ENCODE data around the gene HIVEP3. TPM values are rescaled to one million over a fixed set of nuclear protein-coding genes. Genes with fewer than 3 reads are reported as not detected.

HIVEP3 gene
- total and polyA plus RNA-seq, 3 donors from 2014 or later, result 4.8 to 7.3 (median 7.2) TPM

DNA sequence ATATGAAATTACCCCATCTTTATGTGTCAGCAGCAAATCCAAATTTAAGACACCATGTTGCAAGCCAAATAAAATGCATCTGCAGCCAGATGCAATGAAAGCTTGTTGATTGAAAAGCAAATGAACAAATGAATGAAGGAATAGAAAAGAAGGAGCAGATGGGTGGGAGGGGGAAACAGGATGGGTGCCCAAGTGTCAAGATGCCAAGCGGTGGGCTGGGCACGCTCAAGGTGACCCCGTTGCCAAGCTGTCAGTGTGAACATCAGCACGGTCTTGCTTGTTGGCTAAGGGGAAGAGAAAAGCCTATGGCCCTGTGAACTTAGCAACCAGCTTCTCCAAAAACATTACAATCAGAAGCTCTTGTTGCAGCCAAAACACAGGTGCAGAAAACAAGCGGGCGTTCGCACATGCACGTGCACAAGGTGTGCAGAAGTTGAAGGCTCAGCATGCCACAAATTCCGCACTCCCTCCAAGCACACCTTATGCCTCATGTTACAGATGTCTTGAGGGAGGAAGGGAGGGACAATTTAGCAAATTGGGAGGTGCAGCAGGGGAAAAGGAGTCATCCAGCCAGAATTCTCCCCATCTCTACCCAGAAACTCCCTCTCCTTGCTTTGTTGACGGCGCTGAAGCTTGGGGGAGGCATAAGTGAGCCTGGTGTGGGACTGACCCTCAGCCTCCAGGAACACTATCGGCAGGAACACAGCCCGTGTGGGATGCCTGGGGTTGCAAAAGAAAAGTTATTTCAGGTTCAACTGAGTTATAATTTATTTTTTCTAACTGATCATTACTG lies 62.4 kb downstream of the HIVEP3 start:
- Histone ChIP-seq H3K4me3 (no peak overlapping the region), H3K27me3 (no peaks in the 10 kb centered on the region), H3K27ac (no peak overlapping the region), H3K4me1 (peaks cover 5% of the 10 kb centered on the region), H3K9me3 (no peaks in the 10 kb centered on the region), H3K36me3 (ENCODE audit: low read depth, missing control alignments) (no peaks in the 10 kb centered on the region)
- TF ChIP-seq POLR2A (IDR thresholded peaks at IDR 0.05) (no peak), CTCF (IDR thresholded peaks at IDR 0.05) (no peak)
- intact Hi-C loops (cut with DNase I; ENCODE audit: low total_unique reads), result no loop called here
- no peak for DNase-seq
- 70 to 71% methylated on average over 13 of the region's 13 CpGs for WGBS, 2 donors

GRCh38 chr1:41855713-41856112 lies 63.0 kb downstream of the HIVEP3 start:
- 98 to 100% methylated on average over 1 to 2 of the region's 2 CpGs for WGBS, 2 donors
- TF ChIP-seq CTCF (IDR thresholded peaks at IDR 0.05) (no peak), POLR2A (IDR thresholded peaks at IDR 0.05) (no peak)
- DNase-seq, result no peak
- H3K9me3 ChIP-seq, result no peaks in the 10 kb centered on the region
- H3K27ac ChIP-seq, result no peak overlapping the region
- no peaks in the 10 kb centered on the region for H3K36me3 ChIP-seq (ENCODE audit: low read depth, missing control alignments)
- H3K4me1 ChIP-seq, result peaks cover 5% of the 10 kb centered on the region
- no peaks in the 10 kb centered on the region for H3K27me3 ChIP-seq
- no peak overlapping the region for H3K4me3 ChIP-seq
- intact Hi-C loops (cut with DNase I; ENCODE audit: low total_unique reads), result no loop called here

DNA sequence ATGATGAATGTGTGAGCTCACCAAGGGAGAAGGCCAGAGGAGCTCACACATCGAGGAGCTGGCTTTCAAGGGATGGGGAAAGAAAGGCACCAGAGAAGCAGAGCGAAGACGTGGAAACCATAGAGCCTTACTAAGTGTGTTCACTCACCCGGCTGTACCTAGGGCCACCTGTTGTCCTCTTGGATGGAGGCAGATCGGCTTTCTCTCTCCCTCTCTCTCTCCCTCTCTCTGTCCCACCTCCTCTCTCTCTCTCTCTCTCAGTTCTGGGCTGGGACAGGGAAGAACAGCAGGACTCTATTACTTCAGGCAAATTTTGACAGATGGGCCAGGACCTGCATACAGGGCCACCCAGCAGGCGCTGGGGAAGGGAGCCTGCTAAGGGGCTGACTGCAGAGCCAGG lies 64.8 kb downstream of the HIVEP3 start:
- Histone ChIP-seq H3K36me3 (ENCODE audit: low read depth, missing control alignments) (no peaks in the 10 kb centered on the region), H3K27me3 (no peaks in the 10 kb centered on the region), H3K4me3 (no peak overlapping the region), H3K4me1 (peaks cover 5% of the 10 kb centered on the region), H3K9me3 (no peaks in the 10 kb centered on the region), H3K27ac (no peak overlapping the region)
- WGBS, 2 donors, result 90 to 93% methylated on average over 6 of the region's 6 CpGs
- TF ChIP-seq CTCF (IDR thresholded peaks at IDR 0.05), result no peak
- TF ChIP-seq POLR2A (IDR thresholded peaks at IDR 0.05), result no peak
- DNase-seq, result no peak
- intact Hi-C loops (cut with DNase I; ENCODE audit: low total_unique reads), result no loop called here

DNA sequence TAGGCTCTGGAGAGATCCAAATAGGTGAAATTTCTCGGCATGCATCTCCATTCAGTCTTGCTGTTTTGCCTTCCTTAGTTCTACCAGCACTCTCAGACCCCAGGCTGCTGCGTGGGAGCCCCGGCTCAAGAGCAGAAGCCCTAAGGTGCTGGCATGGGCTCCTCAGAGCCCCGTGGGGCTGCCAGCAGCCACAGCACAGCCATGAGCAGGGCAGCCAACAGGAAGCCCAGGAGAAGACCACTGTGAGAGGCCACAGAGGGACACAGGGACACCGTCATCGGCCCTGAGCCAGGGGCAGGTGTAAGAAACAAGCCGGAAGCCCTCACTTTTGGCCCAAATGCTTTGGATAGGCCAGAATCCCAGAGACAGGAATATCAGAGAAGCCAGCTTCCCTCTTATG lies 66.6 kb downstream of the HIVEP3 start:
- Histone ChIP-seq H3K9me3 (no peaks in the 10 kb centered on the region), H3K36me3 (ENCODE audit: low read depth, missing control alignments) (no peaks in the 10 kb centered on the region)
- whole genome bisulfite sequencing, 2 donors, result 92 to 96% methylated on average over 5 to 7 of the region's 7 CpGs

More for the DNA sequence above, 66.6 kb downstream of the HIVEP3 start:
- intact Hi-C loops (cut with DNase I; ENCODE audit: low total_unique reads), result no loop called here
- no peak for DNase-seq
- Histone ChIP-seq H3K27me3 (no peaks in the 10 kb centered on the region), H3K27ac (no peak overlapping the region), H3K4me1 (peaks cover 5% of the 10 kb centered on the region), H3K4me3 (no peak overlapping the region)
- TF ChIP-seq POLR2A (IDR thresholded peaks at IDR 0.05) (no peak), CTCF (IDR thresholded peaks at IDR 0.05) (no peak)
